ENCODE measurements around the gene CYSRT1. TPM values are rescaled to one million over a fixed set of nuclear protein-coding genes. Genes with fewer than 3 reads are reported as not detected.
A peak's percentile ranks its signal among the peaks of the same experiment; 100 is the strongest.

CYSRT1 gene
- total RNA-seq, 1 experiment from 2014 or later = 1.7 TPM

GRCh38 chr9:137195525-137196220 lies 29.3 kb upstream of the CYSRT1 start:
- Histone ChIP-seq H3K4me1 (peaks cover 17% of the 10 kb centered on the region), H3K27me3 (no peaks in the 10 kb centered on the region), H3K36me3 (no peaks in the 10 kb centered on the region), H3K4me3 (no peak overlapping the region), H3K27ac (no peak overlapping the region), H3K9me3 (replicated peaks) (no peaks in the 10 kb centered on the region)
- DNase-seq = no peak

GRCh38 chr9:137198051-137198901 lies 26.7 kb upstream of the CYSRT1 start:
- Histone ChIP-seq H3K27ac (no peak overlapping the region), H3K9me3 (replicated peaks) (no peaks in the 10 kb centered on the region), H3K4me3 (no peak overlapping the region), H3K4me1 (peaks cover 17% of the 10 kb centered on the region), H3K36me3 (no peaks in the 10 kb centered on the region), H3K27me3 (no peaks in the 10 kb centered on the region)
- no peak for DNase-seq

GRCh38 chr9:137198902-137199283 lies 26.1 kb upstream of the CYSRT1 start:
- H3K27me3 ChIP-seq = no peaks in the 10 kb centered on the region
- no peak for DNase-seq
- peaks cover 17% of the 10 kb centered on the region for H3K4me1 ChIP-seq
- H3K4me3 ChIP-seq = no peak overlapping the region
- no peaks in the 10 kb centered on the region for H3K36me3 ChIP-seq
- no peaks in the 10 kb centered on the region for H3K9me3 ChIP-seq (replicated peaks)
- no peak overlapping the region for H3K27ac ChIP-seq

GRCh38 chr9:137199411-137200121 lies 25.4 kb upstream of the CYSRT1 start:
- Histone ChIP-seq H3K36me3 (no peaks in the 10 kb centered on the region), H3K27me3 (no peaks in the 10 kb centered on the region), H3K9me3 (replicated peaks) (no peaks in the 10 kb centered on the region), H3K27ac (no peak overlapping the region), H3K4me1 (peaks cover 21% of the 10 kb centered on the region), H3K4me3 (peak overlapping the region; percentile 58)
- no peak for DNase-seq

GRCh38 chr9:137200311-137201204 lies 24.4 kb upstream of the CYSRT1 start, which contains the start of gene TPRN:
Gene TPRN (minus strand): TSS chr9:137200741. CDS start chr9:137200711, 30 bp downstream.
- no peaks in the 10 kb centered on the region for H3K9me3 ChIP-seq (replicated peaks)
- peak; percentile 100 for DNase-seq
- H3K27ac ChIP-seq = no peak within 1 kb of the TSS
- peaks cover 17% of the 10 kb centered on the region for H3K4me1 ChIP-seq
- no peaks in the 10 kb centered on the region for H3K36me3 ChIP-seq
- H3K27me3 ChIP-seq = no peaks in the 10 kb centered on the region
- H3K4me3 ChIP-seq = peak within 1 kb of the TSS; percentile 58

- H3K36me3 ChIP-seq = no peaks in the 10 kb centered on the region
- no peak for DNase-seq
- H3K4me1 ChIP-seq = peaks cover 18% of the 10 kb centered on the region
- H3K27me3 ChIP-seq = no peaks in the 10 kb centered on the region
- no peak overlapping the region for H3K27ac ChIP-seq
- H3K4me3 ChIP-seq = peak overlapping the region; percentile 58
- H3K9me3 ChIP-seq (replicated peaks) = no peaks in the 10 kb centered on the region
These were observed 23.6 kb upstream of the CYSRT1 start for GRCh38 chr9:137201205-137201868.

GRCh38 chr9:137202966-137203365 lies 22.0 kb upstream of the CYSRT1 start:
- DNase-seq = no peak
- H3K27me3 ChIP-seq = no peaks in the 10 kb centered on the region
- peaks cover 9% of the 10 kb centered on the region; the same call in 1 of the 2 replicates for H3K36me3 ChIP-seq
- H3K9me3 ChIP-seq (replicated peaks) = no peaks in the 10 kb centered on the region
- H3K4me1 ChIP-seq = peaks cover 22% of the 10 kb centered on the region
- no peak overlapping the region for H3K27ac ChIP-seq
- no peak overlapping the region for H3K4me3 ChIP-seq

- H3K4me1 ChIP-seq = peaks cover 12% of the 10 kb centered on the region
- no peak overlapping the region for H3K27ac ChIP-seq
- H3K9me3 ChIP-seq (replicated peaks) = no peaks in the 10 kb centered on the region
- H3K36me3 ChIP-seq = peaks cover 9% of the 10 kb centered on the region
- H3K4me3 ChIP-seq = peak overlapping the region; percentile 94
- H3K27me3 ChIP-seq = no peaks in the 10 kb centered on the region
- DNase-seq = no peak
These were observed 20.2 kb upstream of the CYSRT1 start for GRCh38 chr9:137204731-137205125.

GRCh38 chr9:137205126-137206069 lies 19.6 kb upstream of the CYSRT1 start, which contains the start of the genes NDOR1 and TMEM203:
Gene NDOR1 (plus strand): TSS chr9:137205700. CDS start chr9:137205778, 78 bp downstream.
Gene TMEM203 (minus strand): TSS chr9:137205648. CDS start chr9:137205414, 234 bp downstream.
- Histone ChIP-seq H3K4me3 (peak within 1 kb of the TSS; percentile 94), H3K27ac (peak within 1 kb of the TSS; percentile 55), H3K4me1 (peaks cover 12% of the 10 kb centered on the region), H3K27me3 (no peaks in the 10 kb centered on the region), H3K36me3 (peaks cover 9% of the 10 kb centered on the region), H3K9me3 (replicated peaks) (no peaks in the 10 kb centered on the region)
- DNase-seq = peak; percentile 92

- no peak for DNase-seq
- peaks cover 9% of the 10 kb centered on the region for H3K36me3 ChIP-seq
- no peak overlapping the region for H3K27ac ChIP-seq
- H3K4me3 ChIP-seq = peak overlapping the region; percentile 94
- H3K4me1 ChIP-seq = peaks cover 12% of the 10 kb centered on the region
- H3K27me3 ChIP-seq = no peaks in the 10 kb centered on the region
- no peaks in the 10 kb centered on the region for H3K9me3 ChIP-seq (replicated peaks)
These were observed 18.4 kb upstream of the CYSRT1 start for GRCh38 chr9:137206602-137207001.

GRCh38 chr9:137211532-137211931 lies 13.4 kb upstream of the CYSRT1 start:
- Histone ChIP-seq H3K36me3 (peaks cover 31% of the 10 kb centered on the region), H3K4me3 (no peak overlapping the region), H3K27me3 (no peaks in the 10 kb centered on the region), H3K27ac (no peak overlapping the region), H3K4me1 (peaks cover 1% of the 10 kb centered on the region), H3K9me3 (replicated peaks) (no peaks in the 10 kb centered on the region)
- DNase-seq = no peak

GRCh38 chr9:137212520-137212919 lies 12.5 kb upstream of the CYSRT1 start:
- Histone ChIP-seq H3K9me3 (replicated peaks) (no peaks in the 10 kb centered on the region), H3K4me3 (no peak overlapping the region), H3K4me1 (no peaks in the 10 kb centered on the region), H3K36me3 (peaks cover 26% of the 10 kb centered on the region), H3K27me3 (no peaks in the 10 kb centered on the region), H3K27ac (no peak overlapping the region)
- DNase-seq = no peak

Data from SJCRH30 (cell line).